Measurements from ENCODE around the gene SLC4A8.

- TF ChIP-seq CTCF (IDR thresholded peaks at IDR 0.05 in 4 of 5, conservative IDR thresholded peaks at IDR 0.05 in 1 of 5) = no peak
- no peak for TF ChIP-seq POLR2A (IDR thresholded peaks at IDR 0.05)
These were observed 10.8 kb upstream of the SLC4A8 start for GRCh38 chr12:51413791-51414190.
